ENCODE results near the gene OR4D11. TPM values are rescaled to one million over a fixed set of nuclear protein-coding genes. Genes with fewer than 3 reads are reported as not detected.
"Not testable (repeated sequence)": the region's sequence is repeated elsewhere in the genome, so short reads cannot be mapped to it uniquely, and the experiment has no call there.

The OR4D11 gene
- polyA plus RNA-seq, 3 donors from 2014 or later: not detected

DNA sequence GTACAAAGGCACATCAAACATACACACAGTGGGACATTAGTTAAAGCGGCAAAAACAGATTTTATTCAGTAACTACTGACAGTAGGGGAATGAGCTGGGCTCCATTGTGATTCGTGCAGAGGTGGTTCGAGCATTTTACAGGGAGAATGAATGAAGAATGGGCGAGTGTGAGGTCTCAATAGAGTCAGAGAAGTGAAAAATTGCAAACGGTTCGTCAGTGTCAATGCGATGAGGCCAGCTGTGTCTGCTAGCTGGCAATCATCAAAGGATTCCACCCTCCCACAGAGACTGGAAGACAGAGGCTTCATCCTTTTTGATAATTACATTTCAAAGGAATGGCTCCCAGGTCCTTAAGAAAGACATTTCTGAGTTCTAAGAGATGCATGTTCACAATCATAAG, 25.3 kb downstream of the OR4D11 start:
- no peak overlapping the region for H3K4me3 Mint-ChIP-seq
- no peaks in the 10 kb centered on the region for H3K36me3 Mint-ChIP-seq
- no peaks in the 10 kb centered on the region for H3K9me3 Mint-ChIP-seq
- H3K4me1 Mint-ChIP-seq: peaks cover 6 to 9% of the 10 kb centered on the region in 2 donors
- H3K27ac Mint-ChIP-seq: no peak overlapping the region
- no peak for DNase-seq
- H3K27me3 Mint-ChIP-seq (ENCODE audit: low read depth in 3 of 3): peaks cover 1 to 4% (median 3%) of the 10 kb centered on the region in 3 donors

DNA sequence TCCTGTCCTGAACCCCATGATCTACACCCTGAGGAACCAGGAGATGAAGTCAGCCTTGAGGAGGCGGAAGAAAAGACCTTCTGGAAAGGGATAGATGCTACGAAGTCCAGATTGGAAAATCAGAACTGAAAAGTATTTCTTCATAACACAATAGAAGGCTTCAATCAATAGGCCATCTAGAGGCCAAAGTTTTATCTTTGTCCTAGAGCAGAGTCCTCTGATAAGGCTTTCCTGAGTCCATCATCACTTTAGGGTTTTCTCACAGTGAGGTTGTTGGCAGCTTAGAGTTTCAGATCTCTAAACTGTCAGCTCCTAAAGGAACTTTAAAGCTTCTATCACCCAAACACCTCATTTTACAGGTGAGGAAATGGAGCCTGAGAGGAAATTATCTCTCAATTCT, 29.2 kb downstream of the OR4D11 start:
- Mint-ChIP-seq H3K9me3 (no peaks in the 10 kb centered on the region), H3K4me1 (peaks cover 11 to 17% of the 10 kb centered on the region in 2 donors), H3K4me3 (no peak overlapping the region), H3K36me3 (no peaks in the 10 kb centered on the region), H3K27me3 (ENCODE audit: low read depth in 3 of 3) (peaks cover 0 to 6% (median 0%) of the 10 kb centered on the region in 3 donors), H3K27ac (no peak overlapping the region)
- DNase-seq: no peak

DNA sequence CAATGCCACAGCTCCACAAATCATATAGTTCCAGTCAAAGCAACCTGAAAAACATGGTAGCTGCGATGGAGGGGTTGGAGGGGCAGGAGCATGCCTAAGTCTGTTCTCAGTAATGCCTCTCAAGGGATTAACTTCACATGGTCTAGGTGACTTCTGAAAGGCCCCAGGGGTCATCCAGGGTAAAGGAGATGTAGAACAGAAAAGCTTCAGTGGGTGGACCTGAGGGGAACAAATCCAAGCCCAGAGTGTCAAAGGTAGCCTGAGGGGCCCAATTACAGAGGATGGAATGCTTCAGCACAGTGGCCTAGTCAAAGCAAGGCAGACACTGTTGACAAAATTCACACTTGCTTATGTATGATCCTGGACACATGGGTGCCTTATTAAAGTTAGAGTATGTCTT, 31.3 kb downstream of the OR4D11 start:
- Mint-ChIP-seq H3K36me3 (no peaks in the 10 kb centered on the region), H3K4me3 (no peak overlapping the region), H3K4me1 (peaks cover 12 to 21% of the 10 kb centered on the region in 2 donors), H3K27ac (no peak overlapping the region), H3K27me3 (ENCODE audit: low read depth in 3 of 3) (peaks cover 0 to 6% (median 2%) of the 10 kb centered on the region in 3 donors), H3K9me3 (no peaks in the 10 kb centered on the region)
- DNase-seq: no peak

DNA sequence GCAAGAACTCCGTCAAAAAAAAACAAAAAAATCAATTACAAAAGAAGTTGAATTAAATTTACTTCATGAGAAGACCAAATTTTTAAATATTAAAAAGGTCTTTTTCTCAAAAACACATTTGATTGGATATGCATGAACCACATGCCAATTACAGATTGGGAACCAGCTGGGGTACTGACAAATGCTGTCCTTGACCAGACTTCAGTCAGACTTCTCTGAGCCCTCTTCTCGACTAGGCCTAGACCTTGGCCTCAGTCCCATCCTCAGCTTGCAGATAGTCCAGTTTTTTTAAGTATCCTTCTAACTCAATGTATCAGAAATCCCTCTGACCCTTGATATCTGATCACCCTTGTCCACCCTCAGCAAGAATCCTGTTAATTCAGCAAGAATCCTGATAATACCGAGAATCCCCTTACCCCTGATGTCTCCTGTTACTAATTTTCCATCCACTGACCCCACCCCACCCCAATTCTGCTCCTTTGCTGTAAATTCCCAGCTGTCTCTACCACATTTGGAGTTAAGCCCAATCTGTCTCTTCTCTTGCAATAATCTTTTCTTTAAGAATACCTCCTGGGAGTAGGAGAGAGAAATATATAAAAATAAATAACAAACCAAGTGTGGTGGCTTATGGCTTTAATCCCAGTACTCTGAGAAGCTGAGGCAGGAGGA, 38.9 kb downstream of the OR4D11 start:
- Mint-ChIP-seq H3K4me3 (no peak overlapping the region), H3K27ac (no peak overlapping the region), H3K4me1 (peaks cover 3 to 7% of the 10 kb centered on the region in 2 donors), H3K9me3 (no peaks in the 10 kb centered on the region), H3K36me3 (no peaks in the 10 kb centered on the region), H3K27me3 (ENCODE audit: low read depth in 3 of 3) (peaks cover 1 to 7% (median 5%) of the 10 kb centered on the region in 3 donors)
- no peak for DNase-seq

DNA sequence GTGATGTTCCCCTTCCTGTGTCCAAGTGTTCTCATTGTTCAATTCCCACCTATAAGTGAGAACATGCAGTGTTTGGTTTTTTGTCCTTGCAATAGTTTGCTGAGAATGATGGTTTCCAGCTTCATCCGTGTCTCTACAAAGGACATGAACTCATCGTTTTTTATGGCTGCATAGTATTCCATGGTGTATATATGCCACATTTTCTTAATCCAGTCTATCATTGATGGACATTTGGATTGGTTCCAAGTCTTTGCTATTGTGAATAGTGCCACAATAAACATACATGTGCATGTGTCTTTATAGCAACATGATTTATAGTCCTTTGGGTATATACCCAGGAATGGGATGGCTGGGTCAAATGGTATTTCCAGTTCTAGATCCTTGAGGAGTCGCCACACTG, 40.3 kb downstream of the OR4D11 start:
- H3K4me1 Mint-ChIP-seq; H3K27me3 Mint-ChIP-seq (ENCODE audit: low read depth in 3 of 3); H3K36me3 Mint-ChIP-seq; H3K4me3 Mint-ChIP-seq; H3K9me3 Mint-ChIP-seq; H3K27ac Mint-ChIP-seq; DNase-seq: not testable (repeated sequence)

DNA sequence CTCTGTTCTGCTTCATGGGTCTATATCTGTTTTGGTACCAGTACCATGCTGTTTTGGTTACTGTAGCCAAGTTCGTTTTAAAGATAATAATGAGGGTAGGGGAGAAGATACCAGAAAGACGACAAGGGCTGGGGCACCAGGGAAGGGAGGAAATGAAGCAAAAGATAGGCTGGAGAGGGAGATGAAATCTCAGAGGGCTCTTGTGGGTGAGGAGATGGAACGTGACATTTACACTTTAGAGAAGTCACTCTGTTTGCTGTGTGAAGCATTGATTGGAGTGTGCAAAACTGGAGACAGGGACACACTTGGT, 41.4 kb downstream of the OR4D11 start:
- DNase-seq: no peak
- peaks cover 0 to 12% (median 9%) of the 10 kb centered on the region in 3 donors for H3K27me3 Mint-ChIP-seq (ENCODE audit: low read depth in 3 of 3)
- no peaks in the 10 kb centered on the region for H3K36me3 Mint-ChIP-seq
- H3K9me3 Mint-ChIP-seq: no peaks in the 10 kb centered on the region
- no peak overlapping the region for H3K4me3 Mint-ChIP-seq
- peaks cover 4 to 7% of the 10 kb centered on the region in 2 donors for H3K4me1 Mint-ChIP-seq
- H3K27ac Mint-ChIP-seq: no peak overlapping the region

DNA sequence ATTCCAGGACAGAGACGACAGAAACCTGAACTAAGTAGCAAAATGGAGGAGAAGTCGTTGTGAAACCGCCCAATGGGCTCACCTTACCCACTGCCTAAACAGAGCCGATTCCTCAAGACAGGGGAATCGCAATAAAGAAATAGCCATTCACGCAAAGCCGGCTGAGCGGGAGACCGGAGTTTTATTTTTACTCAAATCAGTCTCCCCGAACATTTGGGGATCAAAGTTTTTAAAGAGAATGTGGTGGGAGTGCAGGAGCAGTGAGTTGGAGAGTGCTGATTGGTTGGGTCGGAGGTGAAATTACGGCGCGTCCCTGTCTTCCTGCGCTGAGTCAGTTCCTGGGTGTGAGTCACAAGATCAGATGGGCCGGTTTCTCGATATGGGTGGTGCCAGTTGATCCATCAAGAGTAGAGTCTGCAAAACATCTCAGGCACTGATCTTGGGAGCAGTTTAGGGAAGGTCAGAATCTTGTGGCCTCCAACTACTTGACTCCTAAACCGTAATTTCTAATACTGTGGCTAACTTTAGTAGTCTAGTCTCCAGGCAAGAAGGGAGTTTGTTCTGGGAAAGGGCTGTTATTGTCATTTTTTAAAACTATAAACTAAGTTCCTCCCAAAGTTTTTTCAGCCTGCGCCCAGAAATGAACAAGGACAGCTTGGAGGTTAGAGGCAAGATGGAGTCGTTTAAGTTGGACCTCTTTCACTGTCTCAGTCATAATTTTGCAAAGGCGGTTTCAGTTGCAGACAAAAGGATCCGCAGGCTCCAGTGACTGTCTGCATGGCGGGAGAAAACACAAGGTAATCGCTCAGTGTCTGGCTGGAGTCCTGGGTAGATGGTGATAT, 42.0 kb downstream of the OR4D11 start:
- Mint-ChIP-seq H3K4me3 (no peak overlapping the region), H3K9me3 (no peaks in the 10 kb centered on the region), H3K27me3 (ENCODE audit: low read depth in 3 of 3) (peaks cover under 1 to 15% (median 14%) of the 10 kb centered on the region in 3 donors), H3K36me3 (no peaks in the 10 kb centered on the region), H3K4me1 (peaks cover 7 to 12% of the 10 kb centered on the region in 2 donors), H3K27ac (no peak overlapping the region)
- no peak for DNase-seq

DNA sequence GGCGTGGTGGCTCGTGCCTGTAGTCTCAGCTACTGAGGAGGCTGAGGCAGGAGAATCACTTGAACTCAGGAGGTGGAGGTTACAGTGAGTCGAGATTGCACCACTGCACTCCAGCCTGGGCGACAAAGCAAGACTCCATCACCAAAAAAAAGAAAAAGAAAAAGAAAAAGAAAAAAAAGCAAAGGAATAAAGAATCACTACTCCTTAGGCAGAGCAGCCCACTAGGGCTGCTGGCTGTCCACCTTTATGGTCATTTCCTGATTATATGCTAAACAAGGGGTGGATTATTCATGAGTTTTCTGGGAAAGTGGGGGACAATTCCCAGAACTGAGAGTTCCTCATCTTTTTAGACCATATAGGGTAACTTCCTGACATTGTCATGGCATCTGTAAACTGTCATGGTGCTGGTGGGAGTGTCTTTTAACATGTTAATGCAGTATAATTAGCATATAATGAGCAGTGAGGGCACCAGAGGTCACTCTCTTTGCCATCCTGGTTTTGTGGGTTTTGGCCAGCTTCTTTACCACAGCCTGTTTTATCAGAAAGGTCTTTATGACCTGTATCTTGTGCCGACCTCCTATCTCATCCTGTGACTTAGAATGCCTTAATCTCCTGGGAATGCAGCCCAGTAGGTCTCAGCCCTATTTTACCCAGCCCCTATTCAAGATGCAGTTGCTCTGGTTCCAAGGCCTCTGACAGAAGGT, 44.4 kb downstream of the OR4D11 start:
- not testable (repeated sequence) for DNase-seq, H3K4me3 Mint-ChIP-seq, H3K9me3 Mint-ChIP-seq, H3K36me3 Mint-ChIP-seq
- H3K27me3 Mint-ChIP-seq (ENCODE audit: low read depth in 3 of 3): peaks cover 9 to 29% (median 28%) of the 10 kb centered on the region in 3 donors
- peaks cover 23 to 32% of the 10 kb centered on the region in 2 donors for H3K4me1 Mint-ChIP-seq
- H3K27ac Mint-ChIP-seq: peak overlapping the region in 1 of 6 donors; percentile 9

DNA sequence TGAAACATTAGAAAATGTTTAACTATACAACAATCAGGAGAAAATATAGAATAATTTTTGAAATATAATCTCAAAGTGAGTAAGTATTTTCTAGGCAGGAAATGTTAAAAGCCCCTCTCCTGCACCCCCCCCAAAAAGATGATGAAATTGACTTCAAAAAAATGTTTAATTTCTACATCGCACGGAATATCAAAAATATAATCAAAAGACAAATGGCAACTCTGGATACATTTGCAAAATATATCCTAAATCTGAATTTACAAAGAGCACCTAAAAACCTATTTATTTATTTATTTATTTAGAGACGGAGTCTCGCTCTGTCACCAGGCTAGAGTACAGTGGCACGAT, 44.9 kb downstream of the OR4D11 start:
- Mint-ChIP-seq H3K9me3 (peaks cover 0 to 2% (median 0%) of the 10 kb centered on the region in 6 donors), H3K4me1 (peaks cover 23 to 35% of the 10 kb centered on the region in 2 donors), H3K27me3 (ENCODE audit: low read depth in 3 of 3) (peaks cover 9 to 32% (median 30%) of the 10 kb centered on the region in 3 donors), H3K27ac (no peak overlapping the region), H3K36me3 (no peaks in the 10 kb centered on the region), H3K4me3 (no peak overlapping the region)
- DNase-seq: no peak

DNA sequence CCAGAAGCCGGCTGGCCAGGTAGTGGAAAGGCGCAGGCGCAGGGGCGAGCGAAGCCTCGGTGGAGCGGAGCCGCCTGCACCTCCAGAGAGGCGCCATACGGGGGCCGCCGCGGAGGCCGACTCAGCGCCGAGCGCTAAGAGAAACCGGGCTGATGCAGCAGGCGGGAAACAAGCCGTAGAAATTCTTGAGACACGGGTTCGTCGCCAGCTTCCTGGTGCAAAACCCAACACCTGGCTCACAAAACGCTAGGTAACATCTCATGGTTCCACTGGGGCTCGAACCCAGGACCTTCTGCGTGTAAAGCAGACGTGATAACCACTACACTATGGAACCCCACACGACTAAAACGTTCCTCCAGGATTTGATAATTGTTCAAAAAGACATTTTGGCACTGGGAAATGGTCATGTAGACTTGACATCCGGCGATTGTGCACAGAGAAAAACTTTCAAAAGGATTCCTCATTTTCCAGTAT, 47.0 kb downstream of the OR4D11 start:
- Mint-ChIP-seq H3K9me3 (peaks cover 0 to 2% (median 0%) of the 10 kb centered on the region in 6 donors), H3K4me3 (peak overlapping the region; percentile 85 to 94 (median 87)), H3K27me3 (ENCODE audit: low read depth in 3 of 3) (peaks cover 9 to 31% (median 27%) of the 10 kb centered on the region in 3 donors), H3K4me1 (peaks cover 23 to 37% of the 10 kb centered on the region in 2 donors), H3K27ac (peak overlapping the region; percentile 65 to 92 (median 85)), H3K36me3 (no peaks in the 10 kb centered on the region)
- peak; percentile 76 to 85 (median 83) for DNase-seq

DNA sequence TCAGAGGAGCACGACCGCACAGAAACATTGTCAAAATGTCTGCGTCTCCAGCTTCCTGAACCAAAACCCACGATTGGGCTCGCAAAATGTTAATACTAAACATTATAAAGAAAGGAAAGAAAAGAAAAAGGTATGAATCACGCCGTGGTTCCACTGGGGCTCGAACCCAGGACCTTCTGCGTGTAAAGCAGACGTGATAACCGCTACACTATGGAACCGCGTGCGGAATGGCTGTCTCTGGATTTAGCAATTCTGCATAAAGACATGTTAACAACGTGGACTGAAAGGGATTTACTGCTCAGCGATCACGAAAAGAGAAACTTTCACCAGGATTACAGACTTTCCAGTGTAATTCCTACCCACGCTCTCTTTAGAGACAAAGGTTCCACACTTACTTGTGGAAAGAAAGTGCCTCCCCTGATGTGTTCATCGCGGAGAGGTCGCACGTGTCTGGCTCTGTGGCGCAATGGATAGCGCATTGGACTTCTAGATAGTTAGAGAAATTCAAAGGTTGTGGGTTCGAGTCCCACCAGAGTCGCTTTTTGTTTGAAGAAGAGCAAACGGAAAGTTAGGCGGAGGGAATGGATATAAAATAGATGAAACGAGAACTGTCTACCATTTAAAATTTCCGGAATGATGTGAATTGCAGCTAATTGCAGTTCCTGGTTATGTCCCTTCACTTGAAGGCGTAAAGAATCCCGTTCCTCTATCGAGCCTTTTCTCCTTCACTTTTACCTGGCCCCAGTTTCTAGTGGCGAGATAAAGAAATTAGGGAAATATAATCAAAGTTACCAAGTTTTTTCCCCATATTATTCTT, 47.7 kb downstream of the OR4D11 start:
- peak overlapping the region; percentile 65 to 92 (median 85) for H3K27ac Mint-ChIP-seq
- H3K4me3 Mint-ChIP-seq: peak overlapping the region; percentile 85 to 94 (median 87)
- H3K4me1 Mint-ChIP-seq: peaks cover 29 to 43% of the 10 kb centered on the region in 2 donors
- DNase-seq: peak; percentile 71 to 82 (median 78)
- peaks cover 0 to 2% (median 0%) of the 10 kb centered on the region in 6 donors for H3K9me3 Mint-ChIP-seq
- H3K36me3 Mint-ChIP-seq: no peaks in the 10 kb centered on the region
- H3K27me3 Mint-ChIP-seq (ENCODE audit: low read depth in 3 of 3): peaks cover 12 to 37% (median 28%) of the 10 kb centered on the region in 3 donors

DNA sequence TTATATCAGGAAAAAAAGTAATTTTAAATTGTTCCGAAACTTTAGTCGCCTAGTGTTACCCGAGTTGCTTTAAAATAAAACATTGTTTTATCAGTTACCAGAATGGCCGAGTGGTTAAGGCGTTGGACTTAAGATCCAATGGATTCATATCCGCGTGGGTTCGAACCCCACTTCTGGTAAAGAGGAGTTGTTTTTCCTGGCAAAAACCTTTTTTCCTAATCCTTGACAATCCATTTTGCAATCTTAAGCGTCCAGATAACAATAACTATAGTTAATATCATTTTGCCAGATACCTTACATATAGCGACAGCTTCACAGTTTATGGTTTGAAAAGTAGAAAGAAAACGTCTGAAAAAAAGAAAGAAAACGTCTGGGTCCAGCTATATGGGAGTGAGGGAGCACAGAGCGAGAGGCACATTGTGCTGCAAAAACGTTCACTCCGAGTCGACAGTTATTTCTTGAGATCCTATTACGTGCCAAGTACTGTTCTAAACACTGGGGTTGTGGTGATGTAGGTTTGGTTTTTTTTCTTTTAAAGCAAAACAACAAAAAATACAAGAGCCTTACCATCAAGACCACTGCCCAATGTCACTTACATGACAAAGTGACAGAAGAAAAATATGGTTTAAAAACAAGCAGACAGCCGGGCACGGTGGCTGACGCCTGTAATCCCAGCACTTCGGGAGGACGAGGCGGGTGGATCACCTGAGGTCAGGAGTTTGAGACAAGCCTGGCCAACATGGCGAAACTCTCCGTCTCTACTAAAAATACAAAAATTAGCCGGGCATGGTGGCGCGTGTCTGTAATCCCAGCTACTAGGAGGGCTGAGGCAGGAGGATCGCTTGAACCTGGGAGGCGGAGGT, 48.5 kb downstream of the OR4D11 start:
- Mint-ChIP-seq H3K36me3 (no peaks in the 10 kb centered on the region), H3K9me3 (peaks cover 0 to 2% (median 0%) of the 10 kb centered on the region in 6 donors), H3K4me3 (peak overlapping the region; percentile 85 to 94 (median 87)), H3K4me1 (peaks cover 36 to 52% of the 10 kb centered on the region in 2 donors), H3K27me3 (ENCODE audit: low read depth in 3 of 3) (peaks cover 15 to 46% (median 34%) of the 10 kb centered on the region in 3 donors), H3K27ac (peak overlapping the region in 2 of 6 donors; percentile 88 to 92)
- peak in 1 of 3 donors; percentile 32 for DNase-seq
